OCI-LY7 (cell line): ENCODE data around the gene GNG12. TPM values are rescaled to one million over a fixed set of nuclear protein-coding genes. Genes with fewer than 3 reads are reported as not detected.

Source experiments
- BruUV-seq: library from RNA; stranded (reverse); fragments of 400-500 nt; replicated peaks from 2 replicates; lab custom pipeline; 2021; lab: Mats Ljungman, UMichigan
- CTCF ChIA-PET: fragments of 300-600 bp; sonication (Branson Sonifier 250); formaldehyde crosslinking; loops from one replicate; lab custom pipeline; 2022; ENCODE audit warnings: antibody characterized with exemption; ENCODE audit not compliant: unreplicated experiment; lab: Charles Lee
- POLR2A ChIA-PET: fragments of 300-600 bp; sonication (Branson Sonifier 250); formaldehyde crosslinking; loops from one replicate; lab custom pipeline; 2022; ENCODE audit warnings: antibody characterized with exemption; lab: Charles Lee
- DNase-seq: peaks from one replicate; pipeline ENCODE4 v3.0.0-alpha.2; 2015; ENCODE audit warnings: low spot score
- H2AFZ ChIP-seq: fragments of 200-600 bp; sonication (generic), shearing (Covaris generic); 2 replicates; pipeline ENCODE4 v1.6.1; 2014; ENCODE audit warnings: mild to moderate bottlenecking, antibody characterized with exemption, low read length, moderate library complexity
- H3K27ac ChIP-seq: fragments of 200-600 bp; sonication (generic); 2 replicates; pipeline ENCODE4 v1.5.1; 2014; ENCODE audit warnings: mixed run types, low read depth, mild to moderate bottlenecking, moderate library complexity, low read length, inconsistent platforms; ENCODE audit not compliant: poor library complexity, severe bottlenecking
- H3K36me3 ChIP-seq: fragments of 200-600 bp; sonication (generic); 2 replicates; pipeline ENCODE4 v1.6.1; 2014; ENCODE audit warnings: mild to moderate bottlenecking, antibody characterized with exemption, low read length, moderate library complexity, mixed read lengths; ENCODE audit not compliant: insufficient read depth
- H3K4me1 ChIP-seq: fragments of 200-600 bp; sonication (generic); 2 replicates; pipeline ENCODE4 v1.5.1; 2014; ENCODE audit warnings: mild to moderate bottlenecking, low read length; ENCODE audit not compliant: insufficient read depth, poor library complexity, severe bottlenecking
- H3K4me2 ChIP-seq: fragments of 200-600 bp; sonication (generic); 2 replicates; pipeline ENCODE4 v1.6.1; 2014; ENCODE audit warnings: mild to moderate bottlenecking, low read length
- H3K4me3 ChIP-seq: fragments of 200-600 bp; sonication (generic); 2 replicates; pipeline ENCODE4 v1.5.1; 2014; ENCODE audit warnings: mild to moderate bottlenecking, low read depth, low read length; ENCODE audit not compliant: poor library complexity, severe bottlenecking
- H3K79me2 ChIP-seq: fragments of 200-600 bp; sonication (generic); 2 replicates; pipeline ENCODE4 v1.6.1; 2016; ENCODE audit warnings: low read depth, mild to moderate bottlenecking, low read length, moderate library complexity, mixed read lengths; ENCODE audit not compliant: insufficient read depth
- H3K9me2 ChIP-seq: fragments of 200-600 bp; sonication (generic); 2 replicates; pipeline ENCODE4 v1.6.1; 2016; ENCODE audit warnings: mild to moderate bottlenecking, low read length, mixed read lengths; ENCODE audit not compliant: insufficient read depth
- H3K9me3 ChIP-seq: fragments of 200-600 bp; sonication (generic); 2 replicates; pipeline ENCODE4 v1.6.1; 2014; ENCODE audit warnings: mild to moderate bottlenecking, mixed run types, low read length, mixed read lengths
- H4K20me1 ChIP-seq: fragments of 200-600 bp; sonication (generic); 2 replicates; pipeline ENCODE4 v1.6.1; 2014; ENCODE audit warnings: mild to moderate bottlenecking, antibody characterized with exemption, low read length, moderate library complexity, mixed read lengths; ENCODE audit not compliant: insufficient read depth
- EZH2phosphoT487 ChIP-seq: fragments of 200-600 bp; sonication (generic); IDR thresholded peaks from 2 replicates; pipeline ENCODE4 v1.6.1; 2018; ENCODE audit warnings: low read depth, borderline replicate concordance, mild to moderate bottlenecking, mixed run types, antibody characterized with exemption, low read length, moderate library complexity, mixed read lengths
- intact Hi-C: fragments of 100-400 bp; cut with micrococcal nuclease; formaldehyde crosslinking; loops from one replicate; pipeline ENCODE4 v1.10.0; 2022; ENCODE audit not compliant: unreplicated experiment
- total RNA-seq, 2 experiments: library from RNA; depleted of rRNA in 1 of 2; stranded (reverse); fragments of >200 nt in 1 of 2; shearing (Covaris generic) in 1 of 2; gene quantifications; 2 replicates each; pipeline ENCODE4 v1.2.3, GENCODE V29; 2014 to 2022
- TF ChIP-seq, protein P1 (sequence below): fragments of 200-600 bp; sonication (generic); conservative IDR thresholded peaks from 2 replicates; pipeline ENCODE4 v1.5.1; 2014; ENCODE audit warnings: mild to moderate bottlenecking, antibody characterized with exemption, low read length, moderate library complexity, mixed read lengths

The GNG12 gene
- total RNA-seq, 2 experiments from 2014 or later, result 0.10 TPM; not detected in 1

DNA sequence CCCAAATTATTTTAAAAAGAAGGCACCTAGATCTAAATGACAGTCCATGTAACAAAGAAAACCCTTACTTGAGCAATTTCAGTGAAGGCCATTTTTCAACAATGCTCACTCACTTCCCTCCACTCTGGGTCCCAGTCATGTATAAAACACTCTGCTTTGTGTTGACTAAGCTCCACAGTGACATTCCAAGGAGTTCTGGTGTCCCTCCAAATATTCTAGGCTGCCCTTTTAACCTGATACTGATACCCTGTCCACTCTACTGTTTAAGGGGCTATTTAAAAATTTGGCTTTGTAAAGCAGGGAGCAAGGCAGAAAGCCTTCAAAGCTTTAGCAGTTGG, 73.6 kb downstream of the GNG12 start:
- no peaks in the 10 kb centered on the region for H4K20me1 ChIP-seq
- POLR2A ChIA-PET, result interaction anchor here (0.5 to 4.3 kb wide), 15 partner anchors 9 to 232 kb away, joined by 3 to 29 read pairs (median 4); partner anchors contain the start of gene GADD45A

DNA sequence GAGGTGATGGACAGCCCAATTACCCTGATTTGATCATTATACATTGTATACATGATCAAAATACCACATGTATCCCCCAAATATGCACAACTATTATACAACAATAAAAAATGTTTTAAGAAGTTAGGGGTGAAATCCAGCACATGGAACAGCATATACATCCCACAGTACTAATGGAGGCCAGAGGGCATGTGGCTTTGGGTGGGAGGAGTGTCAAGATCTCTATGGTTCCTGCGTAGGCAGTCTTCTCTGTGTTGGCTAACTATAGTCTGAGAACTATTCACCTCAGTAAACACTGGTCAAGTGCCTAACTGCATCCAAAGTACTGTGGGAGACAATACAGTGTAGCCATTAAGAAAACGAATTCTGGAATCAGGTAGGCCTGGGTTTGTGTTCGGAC, 74.2 kb downstream of the GNG12 start:
- POLR2A ChIA-PET, result interaction anchor here (0.8 to 4.3 kb wide), 12 partner anchors 16 to 231 kb away, joined by 3 to 29 read pairs (median 4); partner anchors contain the start of gene GADD45A
- CTCF ChIA-PET, result interaction anchor here (1.2 to 3.1 kb wide), 10 partner anchors 16 to 223 kb away, joined by 3 to 25 read pairs (median 6); no protein-coding TSS in a partner anchor
- Histone ChIP-seq H3K36me3 (no peaks in the 10 kb centered on the region), H3K27ac (no peak overlapping the region), H3K9me3 (no peaks in the 10 kb centered on the region), H3K9me2 (no peaks in the 10 kb centered on the region), H3K79me2 (no peaks in the 10 kb centered on the region), H2AFZ (peak overlapping the region; percentile 91; the same call in 1 of the 2 replicates), H3K4me2 (no peak overlapping the region), H3K4me1 (peaks cover 40% of the 10 kb centered on the region), H3K4me3 (no peak overlapping the region), H4K20me1 (no peaks in the 10 kb centered on the region)
- DNase-seq, result no peak
- BruUV-seq, result no TSS peak
- intact Hi-C loops, result no loop called here
- TF ChIP-seq EZH2phosphoT487, result no peak
- TF ChIP-seq, protein P1, sequence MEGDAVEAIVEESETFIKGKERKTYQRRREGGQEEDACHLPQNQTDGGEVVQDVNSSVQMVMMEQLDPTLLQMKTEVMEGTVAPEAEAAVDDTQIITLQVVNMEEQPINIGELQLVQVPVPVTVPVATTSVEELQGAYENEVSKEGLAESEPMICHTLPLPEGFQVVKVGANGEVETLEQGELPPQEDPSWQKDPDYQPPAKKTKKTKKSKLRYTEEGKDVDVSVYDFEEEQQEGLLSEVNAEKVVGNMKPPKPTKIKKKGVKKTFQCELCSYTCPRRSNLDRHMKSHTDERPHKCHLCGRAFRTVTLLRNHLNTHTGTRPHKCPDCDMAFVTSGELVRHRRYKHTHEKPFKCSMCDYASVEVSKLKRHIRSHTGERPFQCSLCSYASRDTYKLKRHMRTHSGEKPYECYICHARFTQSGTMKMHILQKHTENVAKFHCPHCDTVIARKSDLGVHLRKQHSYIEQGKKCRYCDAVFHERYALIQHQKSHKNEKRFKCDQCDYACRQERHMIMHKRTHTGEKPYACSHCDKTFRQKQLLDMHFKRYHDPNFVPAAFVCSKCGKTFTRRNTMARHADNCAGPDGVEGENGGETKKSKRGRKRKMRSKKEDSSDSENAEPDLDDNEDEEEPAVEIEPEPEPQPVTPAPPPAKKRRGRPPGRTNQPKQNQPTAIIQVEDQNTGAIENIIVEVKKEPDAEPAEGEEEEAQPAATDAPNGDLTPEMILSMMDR, result no peak

More for the DNA sequence above, 73.6 kb downstream of the GNG12 start:
- H3K9me2 ChIP-seq, result no peaks in the 10 kb centered on the region
- H3K4me2 ChIP-seq, result peak overlapping the region; percentile 43
- BruUV-seq, result no TSS peak
- peaks cover 36% of the 10 kb centered on the region for H3K4me1 ChIP-seq
- no peak for DNase-seq
- H3K79me2 ChIP-seq, result no peaks in the 10 kb centered on the region
- intact Hi-C loops, result loop anchor here (1.0 to 5.0 kb wide), 5 partner anchors 23 to 327 kb away; partner anchors contain the start of gene SERBP1
- no peak for TF ChIP-seq EZH2phosphoT487
- TF ChIP-seq, protein P1, result no peak
- H2AFZ ChIP-seq, result peak overlapping the region; percentile 91
- CTCF ChIA-PET, result interaction anchor here (0.7 to 3.1 kb wide), 15 partner anchors 17 to 224 kb away, joined by 3 to 25 read pairs (median 5); no protein-coding TSS in a partner anchor
- peak overlapping the region; percentile 39 for H3K27ac ChIP-seq
- H3K4me3 ChIP-seq, result no peak overlapping the region
- H3K36me3 ChIP-seq, result no peaks in the 10 kb centered on the region
- no peaks in the 10 kb centered on the region for H3K9me3 ChIP-seq

DNA sequence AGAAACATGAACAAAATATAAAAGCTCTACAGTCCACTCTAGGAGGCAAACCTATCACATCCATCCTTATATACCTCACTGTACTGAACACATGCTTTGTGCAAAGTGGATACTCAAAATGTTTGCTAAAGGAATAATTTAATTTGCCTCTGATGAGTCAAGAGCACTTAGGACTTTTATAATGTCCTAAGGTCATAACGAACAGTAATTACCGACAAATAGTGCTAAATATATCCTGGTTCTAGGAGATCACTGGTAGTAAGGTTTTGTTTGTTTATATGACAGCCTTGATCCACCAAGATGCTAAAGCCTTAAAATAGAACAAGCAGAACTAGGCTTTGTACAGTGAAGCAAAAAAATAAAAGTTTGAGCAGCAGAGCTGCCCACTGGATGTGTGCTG, 77.6 kb downstream of the GNG12 start:
- Histone ChIP-seq H2AFZ (peak overlapping the region; percentile 91), H3K4me1 (peaks cover 41% of the 10 kb centered on the region), H3K9me2 (no peaks in the 10 kb centered on the region), H3K79me2 (no peaks in the 10 kb centered on the region), H3K36me3 (no peaks in the 10 kb centered on the region), H3K27ac (peak overlapping the region; percentile 37), H3K4me3 (peak overlapping the region; percentile 27), H3K4me2 (peak overlapping the region; percentile 44), H4K20me1 (no peaks in the 10 kb centered on the region), H3K9me3 (no peaks in the 10 kb centered on the region)
- TF ChIP-seq, protein P1, result no peak
- TF ChIP-seq EZH2phosphoT487, result no peak
- DNase-seq, result no peak
- ChIA-PET CTCF (interaction anchor here (0.6 kb wide), 1 partner anchor 14 kb away, joined by 3 read pairs; no protein-coding TSS in a partner anchor), POLR2A (interaction anchor here (0.8 to 6.2 kb wide), 8 partner anchors 14 to 201 kb away, joined by 3 to 40 read pairs (median 5); partner anchors contain the start of gene GADD45A)
- intact Hi-C loops, result no loop called here
- no TSS peak for BruUV-seq
